ENCODE results near the gene S100A12. TPM values are rescaled to one million over a fixed set of nuclear protein-coding genes. Genes with fewer than 3 reads are reported as not detected.

S100A12 gene
- total and polyA plus RNA-seq, 2 experiments from 2014 or later, result not detected

DNA sequence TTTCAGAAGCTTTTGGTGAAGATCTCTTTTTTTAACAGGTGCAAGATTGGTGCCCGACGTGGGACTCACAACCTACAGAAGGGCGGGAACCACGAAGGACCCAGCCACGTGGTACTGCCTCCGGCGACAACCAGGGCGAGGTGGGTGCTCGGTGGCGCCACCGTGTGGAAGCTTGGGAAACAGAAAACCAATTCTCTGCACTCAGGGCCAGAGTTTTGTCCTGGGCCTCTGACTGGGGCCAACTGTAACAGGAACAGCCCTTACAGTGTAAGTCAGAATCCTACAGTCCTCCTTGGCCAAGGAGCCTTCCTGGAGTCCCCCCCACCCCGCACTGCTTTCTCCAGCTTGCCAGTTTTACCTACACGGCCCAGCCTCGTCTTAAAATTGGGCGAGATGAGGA is 29.3 kb upstream of the S100A12 start:
- no peaks in the 10 kb centered on the region for H3K36me3 ChIP-seq (replicated peaks; ENCODE audit: insufficient read depth, low read depth)
- no peak overlapping the region for H3K4me3 ChIP-seq
- H3K9me3 ChIP-seq (ENCODE audit: low read depth), result no peaks in the 10 kb centered on the region
- no peaks in the 10 kb centered on the region for H3K79me2 ChIP-seq
- no peaks in the 10 kb centered on the region for H3K27me3 ChIP-seq
- no peaks in the 10 kb centered on the region for H3K9me2 ChIP-seq (replicated peaks; ENCODE audit: insufficient read depth)
- no peaks in the 10 kb centered on the region for H4K20me1 ChIP-seq (ENCODE audit: insufficient read depth, poor library complexity, severe bottlenecking)
- no peak overlapping the region for H2AFZ ChIP-seq
- no peak overlapping the region for H3K4me2 ChIP-seq
- DNase-seq (ENCODE audit: low spot score), result no peak
- H3K4me1 ChIP-seq (ENCODE audit: insufficient read depth), result no peaks in the 10 kb centered on the region
- no peak for TF ChIP-seq EZH2 (IDR thresholded peaks at IDR 0.05; ENCODE audit: borderline replicate concordance)
- TF ChIP-seq, protein P1, sequence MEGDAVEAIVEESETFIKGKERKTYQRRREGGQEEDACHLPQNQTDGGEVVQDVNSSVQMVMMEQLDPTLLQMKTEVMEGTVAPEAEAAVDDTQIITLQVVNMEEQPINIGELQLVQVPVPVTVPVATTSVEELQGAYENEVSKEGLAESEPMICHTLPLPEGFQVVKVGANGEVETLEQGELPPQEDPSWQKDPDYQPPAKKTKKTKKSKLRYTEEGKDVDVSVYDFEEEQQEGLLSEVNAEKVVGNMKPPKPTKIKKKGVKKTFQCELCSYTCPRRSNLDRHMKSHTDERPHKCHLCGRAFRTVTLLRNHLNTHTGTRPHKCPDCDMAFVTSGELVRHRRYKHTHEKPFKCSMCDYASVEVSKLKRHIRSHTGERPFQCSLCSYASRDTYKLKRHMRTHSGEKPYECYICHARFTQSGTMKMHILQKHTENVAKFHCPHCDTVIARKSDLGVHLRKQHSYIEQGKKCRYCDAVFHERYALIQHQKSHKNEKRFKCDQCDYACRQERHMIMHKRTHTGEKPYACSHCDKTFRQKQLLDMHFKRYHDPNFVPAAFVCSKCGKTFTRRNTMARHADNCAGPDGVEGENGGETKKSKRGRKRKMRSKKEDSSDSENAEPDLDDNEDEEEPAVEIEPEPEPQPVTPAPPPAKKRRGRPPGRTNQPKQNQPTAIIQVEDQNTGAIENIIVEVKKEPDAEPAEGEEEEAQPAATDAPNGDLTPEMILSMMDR (IDR thresholded peaks at IDR 0.05; ENCODE audit: poor library complexity), result peak; percentile 12
- WGBS (ENCODE audit: low lambda C conversion rate, missing lambda C conversion rate), result 46% methylated on average over 15 of the region's 15 CpGs
- H3K27ac ChIP-seq, result no peak overlapping the region

DNA sequence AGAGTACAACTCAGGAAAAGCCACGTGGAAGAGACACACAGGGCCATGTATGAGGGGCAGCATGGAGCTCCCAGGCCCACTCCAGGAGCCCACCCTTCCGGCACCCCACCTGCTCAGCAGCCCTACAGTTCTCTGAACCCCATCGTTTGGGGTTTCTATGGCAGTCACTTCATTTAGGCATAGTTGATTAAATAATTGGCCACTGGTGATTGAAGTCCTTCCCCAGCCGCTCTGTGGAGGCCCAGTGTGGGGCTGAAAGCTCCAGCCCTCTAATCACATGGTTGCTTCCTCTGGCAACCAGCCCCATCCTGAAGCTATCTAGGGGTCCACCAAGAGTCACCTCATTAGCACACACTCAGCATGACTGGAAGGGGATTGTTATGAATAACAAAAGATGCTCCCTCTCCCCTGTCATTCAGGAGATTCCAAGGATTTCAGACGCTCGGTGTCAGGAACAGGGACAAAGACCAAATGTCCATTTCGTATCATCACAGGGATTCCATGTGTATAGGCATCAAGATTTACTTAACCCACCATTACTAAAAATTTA is 28.7 kb upstream of the S100A12 start:
- WGBS (ENCODE audit: low lambda C conversion rate, missing lambda C conversion rate), result 80% methylated on average over 7 of the region's 7 CpGs
- TF ChIP-seq, protein P1 (IDR thresholded peaks at IDR 0.05; ENCODE audit: poor library complexity), result no peak
- TF ChIP-seq EZH2phosphoT487 (IDR thresholded peaks at IDR 0.05; ENCODE audit: low read depth, severe bottlenecking, unreplicated experiment) (no peak), EZH2 (IDR thresholded peaks at IDR 0.05; ENCODE audit: borderline replicate concordance) (no peak)
- no peaks in the 10 kb centered on the region for H3K4me1 ChIP-seq (ENCODE audit: insufficient read depth)

DNA sequence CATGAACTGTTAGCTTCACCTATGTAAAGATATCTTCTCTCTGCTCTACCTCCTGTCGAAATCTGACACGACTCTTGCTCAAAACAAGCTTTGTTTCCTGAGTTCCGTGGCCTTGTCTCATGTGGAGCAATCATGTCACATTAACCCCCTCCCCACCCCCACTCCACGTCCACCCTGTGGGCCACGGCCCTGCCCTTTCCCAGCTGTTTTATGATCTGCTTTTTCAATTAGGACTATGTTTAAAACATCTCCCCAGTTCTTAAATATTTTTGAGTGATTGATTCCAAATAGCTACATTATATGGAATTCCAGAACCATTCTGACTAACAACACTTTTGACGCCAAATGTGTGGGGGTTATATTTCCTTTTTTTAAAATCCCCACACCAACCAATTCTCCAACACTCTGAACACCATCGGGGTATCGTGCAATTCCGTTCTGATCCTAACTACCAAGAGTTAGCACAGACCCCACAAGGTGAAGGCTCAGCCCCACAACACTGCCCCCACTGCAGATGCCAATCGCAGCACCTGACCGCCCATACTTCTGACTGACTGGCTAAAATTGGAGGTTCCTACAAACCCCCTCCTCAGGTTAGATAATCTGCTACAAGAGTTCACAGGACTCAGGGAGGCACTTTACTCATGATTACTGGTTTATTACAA is 28.1 kb upstream of the S100A12 start:
- DNase-seq (ENCODE audit: low spot score), result no peak
- no peaks in the 10 kb centered on the region for H3K9me2 ChIP-seq (replicated peaks; ENCODE audit: insufficient read depth)
- H3K27me3 ChIP-seq, result no peaks in the 10 kb centered on the region
- no peak overlapping the region for H3K27ac ChIP-seq
- no peaks in the 10 kb centered on the region for H3K36me3 ChIP-seq (replicated peaks; ENCODE audit: insufficient read depth, low read depth)
- H3K79me2 ChIP-seq, result no peaks in the 10 kb centered on the region
- no peak overlapping the region for H3K4me3 ChIP-seq
- TF ChIP-seq, protein P1 (IDR thresholded peaks at IDR 0.05; ENCODE audit: poor library complexity), result no peak
- no peak for TF ChIP-seq EZH2 (IDR thresholded peaks at IDR 0.05; ENCODE audit: borderline replicate concordance)
- no peak for TF ChIP-seq EZH2phosphoT487 (IDR thresholded peaks at IDR 0.05; ENCODE audit: low read depth, severe bottlenecking, unreplicated experiment)
- no peaks in the 10 kb centered on the region for H4K20me1 ChIP-seq (ENCODE audit: insufficient read depth, poor library complexity, severe bottlenecking)
- H2AFZ ChIP-seq, result no peak overlapping the region
- 82% methylated on average over 11 of the region's 11 CpGs for WGBS (ENCODE audit: low lambda C conversion rate, missing lambda C conversion rate)
- H3K4me2 ChIP-seq, result no peak overlapping the region
- H3K4me1 ChIP-seq (ENCODE audit: insufficient read depth), result no peaks in the 10 kb centered on the region
- no peaks in the 10 kb centered on the region for H3K9me3 ChIP-seq (ENCODE audit: low read depth)

More for the DNA sequence above, 28.7 kb upstream of the S100A12 start:
- Histone ChIP-seq H3K27ac (no peak overlapping the region), H3K27me3 (no peaks in the 10 kb centered on the region), H3K36me3 (replicated peaks; ENCODE audit: insufficient read depth, low read depth) (no peaks in the 10 kb centered on the region), H4K20me1 (ENCODE audit: insufficient read depth, poor library complexity, severe bottlenecking) (no peaks in the 10 kb centered on the region), H3K9me2 (replicated peaks; ENCODE audit: insufficient read depth) (no peaks in the 10 kb centered on the region), H3K4me2 (no peak overlapping the region), H3K9me3 (ENCODE audit: low read depth) (no peaks in the 10 kb centered on the region), H3K4me3 (no peak overlapping the region), H3K79me2 (no peaks in the 10 kb centered on the region), H2AFZ (no peak overlapping the region)
- DNase-seq (ENCODE audit: low spot score), result no peak

All from hepatocyte (in vitro differentiated cells).